Stomach (tissue), 9 donors: Measurements from ENCODE around the gene PLCG2. TPM values are rescaled to one million over a fixed set of nuclear protein-coding genes. Genes with fewer than 3 reads are reported as not detected.

Experiments used
- DNase-seq, 2 donors: peaks; one replicate each; pipeline versions ENCODE4 v3.0.0 to v3.0.0-alpha.2; 2013 to 2019
- H3K27ac ChIP-seq, 5 donors: fragments of 200-600 bp in 4 of 5; sonication (generic) in 4 of 5; one replicate each; pipeline ENCODE4 v1.5.1; 2013 to 2019; ENCODE audit warnings: mild to moderate bottlenecking in 1 of 5, moderate library complexity in 1 of 5
- H3K27me3 ChIP-seq, 3 donors: fragments of 200-600 bp; sonication (generic); one replicate each; pipeline ENCODE4 v1.5.1; 2017 to 2019; ENCODE audit warnings: mixed run types in 1 of 3
- H3K36me3 ChIP-seq, 4 donors: fragments of 200-600 bp; sonication (generic); 1 replicate in 3 of 4; 2 replicates in 1 of 4; pipeline ENCODE4 v1.5.1; 2016 to 2019
- H3K4me1 ChIP-seq, 4 donors: fragments of 200-600 bp; sonication (generic); one replicate each; pipeline ENCODE4 v1.5.1; 2016 to 2019
- H3K4me3 ChIP-seq, 4 donors: fragments of 200-600 bp; sonication (generic) in 3 of 4; one replicate each; pipeline ENCODE4 v1.5.1; 2016 to 2019; ENCODE audit warnings: mild to moderate bottlenecking in 1 of 4
- H3K9me3 ChIP-seq, 4 donors: fragments of 200-600 bp; sonication (generic); one replicate each; pipeline ENCODE4 v1.5.1; 2016 to 2019
- EP300 ChIP-seq: sonication (generic); formaldehyde crosslinking; IDR thresholded peaks from one replicate; pipeline ENCODE4 v1.6.1; 2017; ENCODE audit warnings: antibody characterized with exemption
- POLR2A ChIP-seq, 4 donors: fragments of 450-650 bp; IDR thresholded peaks; one replicate each; pipeline ENCODE4 v1.6.1; 2016; ENCODE audit warnings: antibody characterized with exemption in 4 of 4, control low read depth in 2 of 4, mild to moderate bottlenecking in 1 of 4, moderate library complexity in 1 of 4
- POLR2AphosphoS5 ChIP-seq, 3 donors: sonication (generic); formaldehyde crosslinking; IDR thresholded peaks; one replicate each; pipeline ENCODE4 v1.6.1; 2016; ENCODE audit warnings: antibody characterized with exemption in 3 of 3
- WGBS, 5 donors: extraction: QIAGEN DNeasy Blood & Tissue Kit in 3 of 5; methylation state at CpG; one replicate each; pipeline versions ENCODE4 v1.1.5 to v1.1.7; 2013 to 2018; 5-methylcytosine and 5-hydroxymethylcytosine counted together
- intact Hi-C: fragments of 100-400 bp; cut with DNase I; formaldehyde crosslinking; loops from one replicate; pipeline ENCODE4 v1.15.1; 2023; ENCODE audit warnings: low total_unique reads
- polyA plus RNA-seq, 3 donors: library from polyadenylated mRNA; stranded (reverse); fragments of 200-250 nt; gene quantifications; one replicate each; pipeline ENCODE4 v1.2.3, GENCODE V29; 2013
- total RNA-seq, 5 donors: library from RNA; depleted of rRNA; stranded (reverse); fragments of >200 nt; gene quantifications; one replicate each; pipeline versions ENCODE4 v1.1.0 to v1.2.3, GENCODE V29; 2014 to 2016
- TF ChIP-seq, protein P1 (sequence below), 7 experiments: fragments of 450-650 bp in 4 of 7; fragments of 200-600 bp in 3 of 7; sonication (generic) in 3 of 7; IDR thresholded peaks; one replicate each; pipeline ENCODE4 v1.5.1; 2016 to 2019; ENCODE audit warnings: antibody characterized with exemption in 7 of 7, control low read depth in 2 of 7, mild to moderate bottlenecking in 1 of 7
- donor health status: healthy with polysubstance abuse.
- donor health status: Bipolar disorder and iron deficiency.
- donor health status: healthy.

PLCG2 gene
- total and polyA plus RNA-seq, 8 donors, result 0.87 to 68.5 (median 11.1) TPM

GRCh38 chr16:81817789-81818567 is 38.9 kb downstream of the PLCG2 start:
- TF ChIP-seq POLR2AphosphoS5 (IDR thresholded peaks at IDR 0.05), result no peak
- peaks cover 0 to 10% (median 1%) of the 10 kb centered on the region in 4 donors for H3K9me3 ChIP-seq
- peak overlapping the region in 1 of 5 donors; percentile 73 for H3K27ac ChIP-seq
- DNase-seq, result peak in 1 of 2 donors; percentile 34
- H3K4me3 ChIP-seq, result no peak overlapping the region
- WGBS, 5 donors, result 67 to 72% (median 70%) methylated on average over 12 of the region's 12 CpGs
- intact Hi-C loops, result no loop called here
- no peaks in the 10 kb centered on the region for H3K36me3 ChIP-seq
- H3K4me1 ChIP-seq, result peaks cover 0 to 12% (median 0%) of the 10 kb centered on the region in 4 donors
- H3K27me3 ChIP-seq, result no peaks in the 10 kb centered on the region

- peaks cover 0 to 12% (median 0%) of the 10 kb centered on the region in 4 donors for H3K4me1 ChIP-seq
- H3K36me3 ChIP-seq, result no peaks in the 10 kb centered on the region
- no peaks in the 10 kb centered on the region for H3K27me3 ChIP-seq
- H3K4me3 ChIP-seq, result no peak overlapping the region
- no peak for DNase-seq
- intact Hi-C loops, result no loop called here
- peaks cover 0 to 4% (median under 1%) of the 10 kb centered on the region in 4 donors for H3K9me3 ChIP-seq
- H3K27ac ChIP-seq, result peak overlapping the region in 1 of 5 donors; percentile 73
- TF ChIP-seq EP300 (no peak), POLR2A (IDR thresholded peaks at IDR 0.05) (no peak), POLR2AphosphoS5 (IDR thresholded peaks at IDR 0.05) (no peak)
- TF ChIP-seq, protein P1, sequence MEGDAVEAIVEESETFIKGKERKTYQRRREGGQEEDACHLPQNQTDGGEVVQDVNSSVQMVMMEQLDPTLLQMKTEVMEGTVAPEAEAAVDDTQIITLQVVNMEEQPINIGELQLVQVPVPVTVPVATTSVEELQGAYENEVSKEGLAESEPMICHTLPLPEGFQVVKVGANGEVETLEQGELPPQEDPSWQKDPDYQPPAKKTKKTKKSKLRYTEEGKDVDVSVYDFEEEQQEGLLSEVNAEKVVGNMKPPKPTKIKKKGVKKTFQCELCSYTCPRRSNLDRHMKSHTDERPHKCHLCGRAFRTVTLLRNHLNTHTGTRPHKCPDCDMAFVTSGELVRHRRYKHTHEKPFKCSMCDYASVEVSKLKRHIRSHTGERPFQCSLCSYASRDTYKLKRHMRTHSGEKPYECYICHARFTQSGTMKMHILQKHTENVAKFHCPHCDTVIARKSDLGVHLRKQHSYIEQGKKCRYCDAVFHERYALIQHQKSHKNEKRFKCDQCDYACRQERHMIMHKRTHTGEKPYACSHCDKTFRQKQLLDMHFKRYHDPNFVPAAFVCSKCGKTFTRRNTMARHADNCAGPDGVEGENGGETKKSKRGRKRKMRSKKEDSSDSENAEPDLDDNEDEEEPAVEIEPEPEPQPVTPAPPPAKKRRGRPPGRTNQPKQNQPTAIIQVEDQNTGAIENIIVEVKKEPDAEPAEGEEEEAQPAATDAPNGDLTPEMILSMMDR (IDR thresholded peaks at IDR 0.05), result no peak
- 22 to 72% (median 57%) methylated on average over 1 of the region's 1 CpG for WGBS, 5 donors
Observed at GRCh38 chr16:81818568-81818896, 39.4 kb downstream of the PLCG2 start.

- peaks cover 0 to under 1% (median 0%) of the 10 kb centered on the region in 4 donors for H3K9me3 ChIP-seq
- no peaks in the 10 kb centered on the region for H3K27me3 ChIP-seq
- H3K27ac ChIP-seq, result no peak overlapping the region
- DNase-seq, result no peak
- WGBS, 5 donors, result 89 to 97% (median 95%) methylated on average over 4 of the region's 4 CpGs
- no peak overlapping the region for H3K4me3 ChIP-seq
- intact Hi-C loops, result no loop called here
- H3K36me3 ChIP-seq, result no peaks in the 10 kb centered on the region
- peaks cover 0 to 12% (median 0%) of the 10 kb centered on the region in 4 donors for H3K4me1 ChIP-seq
- TF ChIP-seq POLR2A (IDR thresholded peaks at IDR 0.05), result no peak
Observed at GRCh38 chr16:81818905-81819304, 39.8 kb downstream of the PLCG2 start.

GRCh38 chr16:81821436-81822128 is 42.5 kb downstream of the PLCG2 start:
- 72 to 85% (median 79%) methylated on average over 10 of the region's 10 CpGs for WGBS, 5 donors
- H3K4me1 ChIP-seq, result peaks cover 0 to 12% (median 0%) of the 10 kb centered on the region in 4 donors
- peak overlapping the region in 1 of 5 donors; percentile 53 for H3K27ac ChIP-seq
- DNase-seq, result no peak
- intact Hi-C loops, result no loop called here
- no peaks in the 10 kb centered on the region for H3K9me3 ChIP-seq
- no peak for TF ChIP-seq POLR2AphosphoS5 (IDR thresholded peaks at IDR 0.05)
- TF ChIP-seq POLR2A (IDR thresholded peaks at IDR 0.05), result no peak
- TF ChIP-seq EP300, result no peak
- TF ChIP-seq, protein P1 (IDR thresholded peaks at IDR 0.05), result no peak
- no peaks in the 10 kb centered on the region for H3K27me3 ChIP-seq
- H3K4me3 ChIP-seq, result no peak overlapping the region
- no peaks in the 10 kb centered on the region for H3K36me3 ChIP-seq

DNA sequence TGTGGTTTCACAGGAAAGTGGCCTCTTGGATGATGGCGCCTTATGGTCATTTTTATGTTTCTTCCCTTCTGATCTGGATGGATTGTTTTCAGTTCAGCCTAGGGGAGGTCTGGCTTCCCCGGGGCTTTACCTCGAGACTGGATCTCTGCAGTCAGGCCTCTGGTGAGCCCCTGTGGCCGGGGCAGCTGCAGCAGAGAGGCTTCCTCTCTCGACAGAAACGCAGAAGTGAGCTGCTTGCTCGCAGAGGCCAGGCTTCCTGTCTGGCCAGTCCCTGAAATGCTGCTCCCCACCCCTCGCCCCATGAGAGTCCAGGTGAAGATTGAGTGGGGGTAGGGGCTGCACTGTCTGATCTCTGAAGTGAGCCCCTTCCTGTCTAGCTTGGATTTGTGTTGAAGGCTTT is 44.0 kb downstream of the PLCG2 start:
- WGBS, 5 donors, result 45 to 86% (median 51%) methylated on average over 2 to 8 of the region's 8 CpGs
- DNase-seq, result peak; percentile 39 to 53
- Histone ChIP-seq H3K27ac (peak overlapping the region in 3 of 5 donors; percentile 9 to 33 (median 33)), H3K27me3 (no peaks in the 10 kb centered on the region), H3K36me3 (no peaks in the 10 kb centered on the region), H3K9me3 (no peaks in the 10 kb centered on the region), H3K4me1 (peaks cover 0 to 5% (median 0%) of the 10 kb centered on the region in 4 donors), H3K4me3 (no peak overlapping the region)
- intact Hi-C loops, result no loop called here
- TF ChIP-seq POLR2AphosphoS5 (IDR thresholded peaks at IDR 0.05) (no peak), POLR2A (IDR thresholded peaks at IDR 0.05) (no peak), EP300 (no peak)
- TF ChIP-seq, protein P1 (IDR thresholded peaks at IDR 0.05), result no peak
